K562 (cell line): ENCODE data around the gene PLCL1. TPM values are rescaled to one million over a fixed set of nuclear protein-coding genes. Genes with fewer than 3 reads are reported as not detected.
A peak's percentile ranks its signal among the peaks of the same experiment; 100 is the strongest.

Experiments used
- BRF1 ChIP-seq: IDR thresholded peaks from 3 replicates; pipeline ENCODE4 v1.6.1; 2011; ENCODE audit warnings: borderline replicate concordance, mild to moderate bottlenecking; ENCODE audit not compliant: insufficient read length; ENCODE audit errors: extremely low read depth
- CAMTA2 ChIP-seq: fragments of 250-450 bp; sonication (Bioruptor Pico); conservative IDR thresholded peaks from 2 replicates; pipeline ENCODE4 v1.5.1; 2022
- CBFA2T3 ChIP-seq: fragments of 450-650 bp; IDR thresholded peaks from 2 replicates; pipeline ENCODE4 v1.6.1; 2017
- E4F1 ChIP-seq: fragments of 250-450 bp; sonication (Bioruptor Pico); IDR thresholded peaks from 2 replicates; pipeline ENCODE4 v1.5.0; 2021; ENCODE audit warnings: mild to moderate bottlenecking, borderline replicate concordance
- ESRRB ChIP-seq: fragments of 250-450 bp; sonication (Bioruptor Pico); IDR thresholded peaks from 2 replicates; pipeline ENCODE4 v1.5.0; 2020; ENCODE audit warnings: mild to moderate bottlenecking, moderate library complexity, borderline replicate concordance
- FOSL1 ChIP-seq: fragments of 200-800 bp; sonication (Bioruptor generic); conservative IDR thresholded peaks from 2 replicates; pipeline ENCODE4 v1.6.1; 2016; ENCODE audit warnings: missing genetic modification characterization, missing compliant biosample characterization
- GATAD2A ChIP-seq: fragments of 450-650 bp; IDR thresholded peaks from 2 replicates; pipeline ENCODE4 v1.6.1; 2017
- HDGF ChIP-seq: fragments of 450-650 bp; IDR thresholded peaks from 2 replicates; pipeline ENCODE4 v1.6.1; 2016
- HSF4 ChIP-seq: fragments of 250-450 bp; sonication (Bioruptor Pico); IDR thresholded peaks from 2 replicates; pipeline ENCODE4 v2.1.2; 2022; ENCODE audit warnings: mild to moderate bottlenecking, moderate library complexity, borderline replicate concordance
- JUND ChIP-seq, 2 experiments: IDR thresholded peaks; 2 replicates in 1 of 2; 3 replicates in 1 of 2; pipeline ENCODE4 v1.6.1; 2011; ENCODE audit warnings: borderline replicate concordance in 2 of 2, low read depth in 2 of 2, low read length in 2 of 2, improper control_type of control experiment in 1 of 2, missing biosample characterization in 1 of 2, missing genetic modification characterization in 1 of 2, missing genetic modification reagents in 1 of 2
- TCF15 ChIP-seq: fragments of 250-450 bp; sonication (Bioruptor Pico); IDR thresholded peaks from 2 replicates; pipeline ENCODE4 v1.8.0; 2022; ENCODE audit warnings: moderate library complexity, mild to moderate bottlenecking, inconsistent platforms
- TCFL5 ChIP-seq: fragments of 250-450 bp; sonication (Bioruptor Pico); conservative IDR thresholded peaks from 2 replicates; pipeline ENCODE4 v1.6.1; 2021; ENCODE audit warnings: mild to moderate bottlenecking, moderate library complexity, matching md5 sums
- ZBTB49 ChIP-seq: sonication (generic); formaldehyde crosslinking; IDR thresholded peaks from 2 replicates; pipeline ENCODE4 v1.8.0; 2022; ENCODE audit warnings: missing genetic modification reagents, mild to moderate bottlenecking, borderline replicate concordance
- ZFP30 ChIP-seq: fragments of 250-450 bp; sonication (Bioruptor Pico); IDR thresholded peaks from 2 replicates; pipeline ENCODE4 v1.8.0; 2022; ENCODE audit warnings: moderate library complexity, mild to moderate bottlenecking, inconsistent platforms, borderline replicate concordance
- ZNF507 ChIP-seq: conservative IDR thresholded peaks from 2 replicates; pipeline ENCODE4 v1.6.1; 2017; ENCODE audit warnings: missing genetic modification characterization, missing compliant biosample characterization
- ZNF592 ChIP-seq: fragments of 450-650 bp; IDR thresholded peaks from 2 replicates; pipeline ENCODE4 v1.6.1; 2017; ENCODE audit warnings: antibody characterized with exemption, mild to moderate bottlenecking
- ZNF75A ChIP-seq: fragments of 450-650 bp; formaldehyde crosslinking; IDR thresholded peaks from 2 replicates; pipeline ENCODE4 v1.4.0; 2020; ENCODE audit warnings: mild to moderate bottlenecking
- polyA plus RNA-seq, 8 experiments: library from polyadenylated mRNA; depleted of rRNA in 4 of 8; stranded (reverse) in 5 of 8; unstranded in 3 of 8; fragments of >200 nt; fragmentation: Nextera tagmentation in 2 of 8; fragmentation: Illumina TruSeq in 1 of 8; extraction: Ambion mirVana in 2 of 8; extraction: Trizol in 1 of 8; gene quantifications; 2 replicates each; pipeline versions ENCODE4 v1.2.1 to v1.2.3, GENCODE V29; 2011 to 2014; ENCODE audit warnings: inconsistent platforms in 1 of 8, missing spikeins in 1 of 8
- total RNA-seq, 7 experiments: library from RNA; depleted of rRNA in 6 of 7; stranded (reverse); fragments of >200 nt in 6 of 7; fragmentation: Illumina TruSeq in 2 of 7; extraction: Trizol in 2 of 7; gene quantifications; 2 replicates each; pipeline versions ENCODE4 v1.2.1 to v1.2.3, GENCODE V29; 2011 to 2021; ENCODE audit warnings: low replicate concordance in 1 of 7

The PLCL1 gene
- total and polyA plus RNA-seq, 9 of the 15 experiments (the other 6 are each of a cell fraction or from before 2014, with no cell fraction given) = 2.0 to 17.7 (median 8.6) TPM

GRCh38 chr2:197926673-197927072 is 122.3 kb downstream of the PLCL1 start (continued):
- TF ChIP-seq ZNF592 (peak; percentile 67), CAMTA2 (CRISPR knock-in tag) (no peak), ESRRB (CRISPR knock-in tag) (no peak), ZNF75A (CRISPR knock-in tag) (no peak), HSF4 (CRISPR knock-in tag) (no peak), BRF1 (no peak), E4F1 (CRISPR knock-in tag) (no peak), TCF15 (CRISPR knock-in tag) (no peak), GATAD2A (no peak), ZBTB49 (CRISPR knock-in tag) (no peak), HDGF (no peak), JUND (IDR thresholded peaks at IDR 0.05; ENCODE audit: borderline replicate concordance, low read depth, low read length) (no peak), JUND (tag; IDR thresholded peaks at IDR 0.05; ENCODE audit: borderline replicate concordance, low read depth, low read length) (peak; percentile 25; the same call in 1 of the 3 replicates), FOSL1 (peak; percentile 58; the same call in 1 of the 2 replicates), ZNF507 (tag) (no peak), CBFA2T3 (peak; percentile 63), TCFL5 (CRISPR knock-in tag) (no peak), ZFP30 (no peak)
